Nucleus accumbens (tissue), 56 donors: Measurements from ENCODE around the gene C1orf232.
A peak's percentile ranks its signal among the peaks of the same experiment; 100 is the strongest.

ENCODE experiments used
- DNase-seq, 56 donors: peaks; one replicate each; lab custom pipeline; 2025; lab: John Stamatoyannopoulos, UW

C1orf232 gene

GRCh38 chr1:26168410-26169197 is at the start of gene C1orf232:
C1orf232 (minus strand) TSS chr1:26168963; CDS start chr1:26168499, 464 bp downstream.
- DNase-seq, result peak in 5 of 56 donors; percentile 5 to 34 (median 12)

- no peak for DNase-seq
Measured at GRCh38 chr1:26215246-26215645, 46.5 kb upstream of the C1orf232 start.

GRCh38 chr1:26213335-26213905 is 44.7 kb upstream of the C1orf232 start:
- no peak for DNase-seq

GRCh38 chr1:26212726-26213125 is 44.0 kb upstream of the C1orf232 start:
- DNase-seq, result no peak

- no peak for DNase-seq
Measured at GRCh38 chr1:26210147-26210870, 41.5 kb upstream of the C1orf232 start.

GRCh38 chr1:26203642-26204318 is 35.0 kb upstream of the C1orf232 start:
- no peak for DNase-seq

GRCh38 chr1:26200413-26200812 is 31.6 kb upstream of the C1orf232 start:
- no peak for DNase-seq

GRCh38 chr1:26197813-26198212 is 29.1 kb upstream of the C1orf232 start:
- no peak for DNase-seq

GRCh38 chr1:26197301-26197700 is 28.5 kb upstream of the C1orf232 start:
- no peak for DNase-seq

- DNase-seq, result no peak
Measured at GRCh38 chr1:26195805-26196204, 27.0 kb upstream of the C1orf232 start.

- DNase-seq, result no peak
Measured at GRCh38 chr1:26191739-26192138, 23.0 kb upstream of the C1orf232 start.

- peak in 2 of 56 donors; percentile 2 to 12 for DNase-seq
Measured at GRCh38 chr1:26190373-26190987, 21.7 kb upstream of the C1orf232 start, which contains the start of gene CATSPER4. CATSPER4 (plus strand) TSS chr1:26190602; CDS start chr1:26190628, 26 bp downstream.

GRCh38 chr1:26189751-26190275 is 21.1 kb upstream of the C1orf232 start:
- DNase-seq, result no peak

GRCh38 chr1:26189331-26189730 is 20.6 kb upstream of the C1orf232 start:
- DNase-seq, result no peak

GRCh38 chr1:26188477-26188876 is 19.7 kb upstream of the C1orf232 start:
- DNase-seq, result peak in 1 of 56 donors; percentile 17

GRCh38 chr1:26187882-26188281 is 19.1 kb upstream of the C1orf232 start:
- DNase-seq, result no peak

GRCh38 chr1:26184883-26185282 is 16.1 kb upstream of the C1orf232 start:
- DNase-seq, result no peak

GRCh38 chr1:26184086-26184485 is 15.3 kb upstream of the C1orf232 start:
- no peak for DNase-seq

- DNase-seq, result no peak
Measured at GRCh38 chr1:26182383-26182696, 13.6 kb upstream of the C1orf232 start.
